NCI-H226 (cell line): ENCODE results near the gene FTSJ1.

Source experiments
- DNase-seq: peaks from one replicate; pipeline ENCODE4 v3.0.0-alpha.2; 2015

Gene FTSJ1

GRCh38 chrX:48531358-48531959 is 55.5 kb downstream of the FTSJ1 start:
- DNase-seq = peak; percentile 63

DNA sequence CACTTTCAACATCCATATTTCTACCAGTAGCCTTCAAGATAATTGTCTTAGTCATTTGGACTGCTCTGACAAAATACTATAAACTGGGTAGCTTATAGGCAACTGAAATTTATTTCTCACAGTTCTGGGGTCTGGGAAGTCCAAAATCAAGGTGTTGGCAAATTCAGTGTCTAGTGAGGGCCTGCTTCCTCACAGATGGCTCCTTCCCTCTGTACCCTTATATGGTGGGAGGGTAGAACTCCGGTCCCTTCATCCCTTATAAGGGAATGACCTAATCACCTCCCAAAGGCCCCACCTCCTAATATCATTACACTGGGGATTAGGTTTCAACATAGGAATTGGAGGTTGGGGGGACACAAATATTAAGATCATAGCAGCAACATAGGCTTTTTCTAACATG is 56.2 kb downstream of the FTSJ1 start:
- DNase-seq = no peak

- no peak for DNase-seq
These were observed 57.2 kb downstream of the FTSJ1 start for GRCh38 chrX:48533165-48533564.
